SK-N-DZ (cell line): Measurements from ENCODE around the gene LDLRAD3.

ENCODE experiments used
- DNase-seq: peaks from one replicate; pipeline ENCODE4 v3.0.0-alpha.2; 2015; ENCODE audit warnings: low spot score

Gene LDLRAD3

GRCh38 chr11:35927682-35928081 lies 16.2 kb upstream of the LDLRAD3 start:
- no peak for DNase-seq

- DNase-seq, result no peak
Measured at GRCh38 chr11:35928688-35929395, 15.0 kb upstream of the LDLRAD3 start.

GRCh38 chr11:35930466-35930865 lies 13.4 kb upstream of the LDLRAD3 start:
- no peak for DNase-seq

- no peak for DNase-seq
Measured at GRCh38 chr11:35932121-35932520, 11.7 kb upstream of the LDLRAD3 start.

- DNase-seq, result no peak
Measured at GRCh38 chr11:35932681-35933319, 11.1 kb upstream of the LDLRAD3 start.

- no peak for DNase-seq
Measured at GRCh38 chr11:35933320-35933871, 10.5 kb upstream of the LDLRAD3 start.

GRCh38 chr11:35934271-35934670 lies 9.6 kb upstream of the LDLRAD3 start:
- DNase-seq, result no peak

- no peak for DNase-seq
Measured at GRCh38 chr11:35934981-35935380, 8.9 kb upstream of the LDLRAD3 start.

GRCh38 chr11:35935390-35935789 lies 8.5 kb upstream of the LDLRAD3 start:
- no peak for DNase-seq

- DNase-seq, result no peak
Measured at GRCh38 chr11:35937111-35937510, 6.8 kb upstream of the LDLRAD3 start.

GRCh38 chr11:35937700-35938099 lies 6.2 kb upstream of the LDLRAD3 start:
- no peak for DNase-seq

- no peak for DNase-seq
Measured at GRCh38 chr11:35938231-35938630, 5.6 kb upstream of the LDLRAD3 start.

GRCh38 chr11:35943309-35943708 lies 553 bp upstream of the LDLRAD3 start:
- DNase-seq, result no peak

GRCh38 chr11:35944503-35945136 lies 758 bp downstream of the LDLRAD3 start:
- no peak for DNase-seq

- DNase-seq, result no peak
Measured at GRCh38 chr11:35945137-35945518, 1.3 kb downstream of the LDLRAD3 start.

- DNase-seq, result no peak
Measured at GRCh38 chr11:35946766-35947165, 2.9 kb downstream of the LDLRAD3 start.

GRCh38 chr11:35947437-35947836 lies 3.6 kb downstream of the LDLRAD3 start:
- DNase-seq, result no peak

GRCh38 chr11:35949242-35949641 lies 5.4 kb downstream of the LDLRAD3 start:
- no peak for DNase-seq

GRCh38 chr11:35950082-35950481 lies 6.2 kb downstream of the LDLRAD3 start:
- no peak for DNase-seq

- DNase-seq, result no peak
Measured at GRCh38 chr11:35951680-35952079, 7.8 kb downstream of the LDLRAD3 start.

- no peak for DNase-seq
Measured at GRCh38 chr11:35953081-35953760, 9.4 kb downstream of the LDLRAD3 start.

GRCh38 chr11:35954205-35954604 lies 10.3 kb downstream of the LDLRAD3 start:
- DNase-seq, result no peak
